Measurements from ENCODE around the gene GKN2. TPM values are rescaled to one million over a fixed set of nuclear protein-coding genes. Genes with fewer than 3 reads are reported as not detected.
"Not testable (repeated sequence)": the region's sequence is repeated elsewhere in the genome, so short reads cannot be mapped to it uniquely, and the experiment has no call there.

The GKN2 gene
- total RNA-seq, 1 experiment from 2014 or later: not detected

DNA sequence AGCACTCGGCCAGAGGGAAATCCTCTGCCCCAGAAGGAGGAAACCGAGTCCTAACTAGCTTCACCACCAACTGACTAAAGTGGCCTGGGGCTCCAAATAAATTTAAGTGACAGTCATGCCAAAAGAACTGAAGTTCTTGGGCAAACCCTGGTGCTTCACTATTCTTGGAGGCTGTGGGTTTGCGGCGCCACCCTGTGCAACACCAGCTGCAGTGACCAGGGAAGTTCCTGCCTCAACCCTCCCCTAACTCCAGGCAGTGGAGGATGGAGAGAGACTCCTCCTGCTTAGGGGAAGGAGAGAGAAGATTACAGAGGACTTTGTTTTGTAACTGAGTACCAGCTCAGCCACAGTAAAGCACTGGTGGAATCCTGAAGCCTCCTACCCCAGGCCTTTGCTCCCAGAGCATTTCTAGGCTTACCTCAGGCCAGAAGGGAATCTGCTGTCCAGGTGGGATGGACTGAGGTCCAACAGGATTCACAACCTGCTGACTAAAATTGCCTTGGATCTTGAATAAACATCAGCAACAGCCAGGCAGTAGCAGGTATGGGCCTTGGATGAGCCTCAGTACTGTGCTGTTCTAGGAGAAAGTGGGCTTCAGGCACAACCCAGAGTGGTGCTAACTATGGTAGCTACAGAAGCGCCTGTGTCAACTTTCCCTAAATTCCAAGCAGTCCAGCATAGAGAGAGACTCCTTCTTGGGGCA, 52.0 kb downstream of the GKN2 start:
- Mint-ChIP-seq H3K4me3 (no peak overlapping the region), H3K36me3 (peaks cover 6% of the 10 kb centered on the region), H3K4me1 (no peaks in the 10 kb centered on the region), H3K9me3 (peaks cover 22% of the 10 kb centered on the region), H3K27ac (no peak overlapping the region), H3K27me3 (ENCODE audit: low read depth) (no peaks in the 10 kb centered on the region; the same call in none of the 2 replicates)
- TF ChIP-seq, protein P1, sequence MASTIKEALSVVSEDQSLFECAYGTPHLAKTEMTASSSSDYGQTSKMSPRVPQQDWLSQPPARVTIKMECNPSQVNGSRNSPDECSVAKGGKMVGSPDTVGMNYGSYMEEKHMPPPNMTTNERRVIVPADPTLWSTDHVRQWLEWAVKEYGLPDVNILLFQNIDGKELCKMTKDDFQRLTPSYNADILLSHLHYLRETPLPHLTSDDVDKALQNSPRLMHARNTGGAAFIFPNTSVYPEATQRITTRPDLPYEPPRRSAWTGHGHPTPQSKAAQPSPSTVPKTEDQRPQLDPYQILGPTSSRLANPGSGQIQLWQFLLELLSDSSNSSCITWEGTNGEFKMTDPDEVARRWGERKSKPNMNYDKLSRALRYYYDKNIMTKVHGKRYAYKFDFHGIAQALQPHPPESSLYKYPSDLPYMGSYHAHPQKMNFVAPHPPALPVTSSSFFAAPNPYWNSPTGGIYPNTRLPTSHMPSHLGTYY (CRISPR knock-in tag; IDR thresholded peaks at IDR 0.05): no peak
- no peak for TF ChIP-seq TCF7 (CRISPR knock-in tag; IDR thresholded peaks at IDR 0.05; ENCODE audit: low read depth)
- TF ChIP-seq, protein P2, sequence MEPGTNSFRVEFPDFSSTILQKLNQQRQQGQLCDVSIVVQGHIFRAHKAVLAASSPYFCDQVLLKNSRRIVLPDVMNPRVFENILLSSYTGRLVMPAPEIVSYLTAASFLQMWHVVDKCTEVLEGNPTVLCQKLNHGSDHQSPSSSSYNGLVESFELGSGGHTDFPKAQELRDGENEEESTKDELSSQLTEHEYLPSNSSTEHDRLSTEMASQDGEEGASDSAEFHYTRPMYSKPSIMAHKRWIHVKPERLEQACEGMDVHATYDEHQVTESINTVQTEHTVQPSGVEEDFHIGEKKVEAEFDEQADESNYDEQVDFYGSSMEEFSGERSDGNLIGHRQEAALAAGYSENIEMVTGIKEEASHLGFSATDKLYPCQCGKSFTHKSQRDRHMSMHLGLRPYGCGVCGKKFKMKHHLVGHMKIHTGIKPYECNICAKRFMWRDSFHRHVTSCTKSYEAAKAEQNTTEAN (CRISPR knock-in tag; IDR thresholded peaks at IDR 0.05): no peak
- no peak for TF ChIP-seq JUN (CRISPR knock-in tag; IDR thresholded peaks at IDR 0.05)
- TF ChIP-seq HMGA2 (CRISPR knock-in tag; IDR thresholded peaks at IDR 0.05): no peak
- no peak for TF ChIP-seq OVOL2 (CRISPR knock-in tag; IDR thresholded peaks at IDR 0.05; ENCODE audit: borderline replicate concordance)
- ATAC-seq (peak; percentile 68), DNase-seq (ENCODE audit: low spot score) (no peak)
- CTCF ChIA-PET: interaction anchor here (1.0 to 2.5 kb wide), 7 partner anchors 9 to 437 kb away, joined by 3 to 19 read pairs (median 5); no protein-coding TSS in a partner anchor
- POLR2A ChIA-PET: no interaction called here

DNA sequence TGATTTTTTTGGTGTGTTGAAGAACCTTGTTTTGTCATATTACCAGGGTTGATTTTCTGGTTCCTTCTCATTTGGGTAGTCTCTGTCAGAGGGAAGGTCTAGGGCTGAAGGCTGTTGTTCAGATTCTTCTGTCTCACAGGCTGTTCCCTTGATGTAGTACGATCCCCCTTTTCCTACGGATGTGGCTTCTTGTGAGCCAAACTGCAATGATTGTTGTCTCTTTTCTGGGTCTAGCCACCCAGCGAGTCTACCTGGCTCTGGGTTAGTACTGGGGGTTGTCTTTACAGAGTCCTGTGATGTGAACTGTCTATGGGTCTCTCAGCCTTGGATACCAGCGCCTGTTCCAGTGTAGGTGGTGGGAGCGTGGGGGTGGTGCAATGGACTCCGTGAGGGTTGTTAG, 56.7 kb downstream of the GKN2 start:
- H3K27ac Mint-ChIP-seq; DNase-seq (ENCODE audit: low spot score); POLR2A ChIA-PET; ATAC-seq; H3K4me1 Mint-ChIP-seq; H3K9me3 Mint-ChIP-seq; H3K4me3 Mint-ChIP-seq; H3K27me3 Mint-ChIP-seq (ENCODE audit: low read depth); H3K36me3 Mint-ChIP-seq; CTCF ChIA-PET: not testable (repeated sequence)

Other genes starting within 250 kb of the GKN2 start
- 2.6 to 3.4 TPM (median 2.9 TPM) in 3 replicates for gene ARHGAP25, start 218.1 kb downstream of the GKN2 start, total RNA-seq (2021)
- not detected in 3 replicates for gene BMP10, start 81.5 kb downstream of the GKN2 start, total RNA-seq (2021)
- not detected in 3 replicates for gene GKN1, start 21.7 kb upstream of the GKN2 start, total RNA-seq (2021)
- 30.0 to 37.7 TPM (median 36.8 TPM) in 3 replicates for gene ANTXR1, start 60.3 kb upstream of the GKN2 start, total RNA-seq (2021)

Measured in WTC11 (cell line).